PC-9 (cell line): Measurements from ENCODE around the gene CBX1. TPM values are rescaled to one million over a fixed set of nuclear protein-coding genes. Genes with fewer than 3 reads are reported as not detected.
A peak's percentile ranks its signal among the peaks of the same experiment; 100 is the strongest.

Source experiments
- BruUV-seq: library from RNA; stranded (reverse); fragments of 400-500 nt; replicated peaks from 2 replicates; lab custom pipeline; 2021; lab: Mats Ljungman, UMichigan
- CTCF ChIA-PET: fragments of 300-600 bp; sonication (Branson Sonifier 250); formaldehyde crosslinking; loops from one replicate; lab custom pipeline; 2022; ENCODE audit warnings: antibody characterized with exemption; lab: Charles Lee
- POLR2A ChIA-PET: fragments of 300-600 bp; sonication (Branson Sonifier 250); formaldehyde crosslinking; loops from one replicate; lab custom pipeline; 2022; ENCODE audit warnings: antibody characterized with exemption; ENCODE audit not compliant: unreplicated experiment; lab: Charles Lee
- DNase-seq, 2 experiments: peaks; one replicate each; pipeline versions ENCODE4 v3.0.0 to v3.0.0-alpha.2; 2015 to 2022; ENCODE audit warnings: mixed read lengths in 1 of 2
- H2AFZ ChIP-seq: fragments of 200-600 bp; sonication (generic); 2 replicates; pipeline ENCODE4 v1.8.1; 2017; ENCODE audit warnings: antibody characterized with exemption
- H3F3A ChIP-seq: fragments of 200-600 bp; sonication (generic); 2 replicates; pipeline ENCODE4 v1.8.1; 2017; ENCODE audit warnings: antibody characterized with exemption, mild to moderate bottlenecking, low read depth; ENCODE audit not compliant: insufficient read depth
- H3K27ac ChIP-seq: fragments of 200-600 bp; sonication (generic); 2 replicates; pipeline ENCODE4 v1.6.1; 2016; ENCODE audit warnings: mixed run types
- H3K27me3 ChIP-seq: fragments of 200-600 bp; sonication (generic); 2 replicates; pipeline ENCODE4 v1.6.1; 2016; ENCODE audit warnings: low read depth, mixed run types; ENCODE audit not compliant: insufficient read depth
- H3K36me3 ChIP-seq: fragments of 200-600 bp; sonication (generic); 2 replicates; pipeline ENCODE4 v1.6.1; 2016; ENCODE audit warnings: low read depth, mixed run types
- H3K4me1 ChIP-seq: fragments of 200-600 bp; sonication (generic); replicated peaks from 2 replicates; pipeline ENCODE4 v1.6.1; 2016; ENCODE audit warnings: mixed run types; ENCODE audit not compliant: insufficient read depth
- H3K4me2 ChIP-seq: fragments of 200-600 bp; sonication (generic); 2 replicates; pipeline ENCODE4 v1.6.1; 2017; ENCODE audit warnings: mixed run types
- H3K4me3 ChIP-seq: fragments of 200-600 bp; sonication (generic); 2 replicates; pipeline ENCODE4 v1.6.1; 2016; ENCODE audit warnings: mixed run types
- H3K79me2 ChIP-seq: fragments of 200-600 bp; sonication (generic); 2 replicates; pipeline ENCODE4 v1.6.1; 2017; ENCODE audit warnings: low read depth, mixed run types
- H3K9me2 ChIP-seq: fragments of 200-600 bp; sonication (generic); 2 replicates; pipeline ENCODE4 v1.8.1; 2017; ENCODE audit warnings: mild to moderate bottlenecking; ENCODE audit not compliant: insufficient read depth
- H3K9me3 ChIP-seq: fragments of 200-600 bp; sonication (generic); 2 replicates; pipeline ENCODE4 v1.8.1; 2016; ENCODE audit warnings: low read depth; ENCODE audit not compliant: insufficient read depth
- H4K20me1 ChIP-seq: fragments of 200-600 bp; sonication (generic); 2 replicates; pipeline ENCODE4 v1.8.1; 2017; ENCODE audit not compliant: insufficient read depth
- EZH2 ChIP-seq: fragments of 200-600 bp; sonication (generic); IDR thresholded peaks from 2 replicates; pipeline ENCODE4 v1.8.0; 2017; ENCODE audit warnings: antibody characterized with exemption, low read depth
- intact Hi-C: fragments of 100-400 bp; cut with micrococcal nuclease; formaldehyde crosslinking; loops from one replicate; pipeline ENCODE4 v1.10.0; 2022; ENCODE audit not compliant: unreplicated experiment
- total RNA-seq: library from RNA; stranded (reverse); gene quantifications from 2 replicates; pipeline ENCODE4 v1.2.3, GENCODE V29; 2021
- TF ChIP-seq, protein P1 (sequence below): fragments of 200-600 bp; sonication (generic); conservative IDR thresholded peaks from 2 replicates; pipeline ENCODE4 v1.6.1; 2017; ENCODE audit warnings: mixed run types, antibody characterized with exemption, mild to moderate bottlenecking, moderate library complexity

The CBX1 gene
- total RNA-seq, 1 experiment from 2014 or later = 93.9 TPM

DNA sequence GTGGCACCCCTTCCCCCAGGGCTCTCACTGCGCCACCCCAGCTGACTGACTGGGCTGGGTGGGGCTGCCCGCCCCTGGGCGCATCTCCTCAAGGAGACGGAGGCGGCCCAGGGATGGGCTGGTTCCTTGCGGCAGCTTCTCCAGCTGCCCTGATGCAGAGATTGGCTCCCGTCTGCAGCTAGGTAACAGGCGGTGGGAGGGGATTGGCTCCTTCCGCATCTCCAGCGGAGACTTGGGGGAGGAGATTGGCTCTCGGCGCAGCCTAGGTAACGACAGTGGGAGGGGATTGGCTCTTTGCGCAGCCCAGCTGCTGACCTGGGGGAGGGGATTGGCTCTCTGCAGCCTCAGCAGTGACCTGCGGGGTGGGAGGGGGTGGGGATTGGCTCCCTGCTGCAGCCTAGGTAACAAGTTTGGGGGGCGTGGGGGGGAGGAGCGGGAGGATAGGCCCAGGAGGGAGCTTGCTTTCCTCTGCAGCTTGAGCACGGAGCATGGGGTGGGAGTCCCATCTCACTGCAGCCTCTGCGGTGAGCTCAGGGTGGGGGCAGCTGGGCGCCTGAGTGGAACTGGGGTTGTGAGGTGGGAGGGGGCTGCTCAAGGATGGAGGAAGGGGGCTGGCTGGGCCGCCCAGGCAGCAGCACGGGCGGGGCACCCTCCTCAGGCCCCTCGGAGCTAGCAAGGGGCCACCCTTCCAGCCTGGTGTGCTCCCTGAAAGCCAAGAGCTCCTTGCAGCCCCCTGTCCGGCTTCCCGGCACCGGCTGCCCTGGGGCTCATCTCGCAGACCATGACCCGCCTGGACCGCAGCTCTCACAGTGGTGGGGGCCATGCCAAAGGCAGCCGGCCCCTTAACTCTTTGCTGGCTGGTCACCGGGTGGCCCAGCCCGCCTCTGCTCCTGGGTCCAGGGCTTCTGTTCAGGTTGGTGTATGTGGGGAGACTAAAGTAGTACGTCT is 46.8 kb downstream of the CBX1 start:
- Histone ChIP-seq H3K4me1 (peaks cover 57% of the 10 kb centered on the region), H4K20me1 (no peaks in the 10 kb centered on the region), H2AFZ (no peak overlapping the region), H3K27ac (peak overlapping the region; percentile 94; the same call in 1 of the 2 replicates), H3K36me3 (peaks cover 49% of the 10 kb centered on the region), H3K79me2 (peaks cover 57% of the 10 kb centered on the region), H3K27me3 (no peaks in the 10 kb centered on the region), H3K9me2 (no peaks in the 10 kb centered on the region), H3K9me3 (no peaks in the 10 kb centered on the region), H3K4me3 (no peak overlapping the region), H3F3A (peaks cover 14% of the 10 kb centered on the region; the same call in 1 of the 2 replicates), H3K4me2 (peak overlapping the region; percentile 43; the same call in 1 of the 2 replicates)
- DNase-seq = peak in 1 of 2 experiments; percentile 9
- BruUV-seq = no TSS peak
- TF ChIP-seq, protein P1, sequence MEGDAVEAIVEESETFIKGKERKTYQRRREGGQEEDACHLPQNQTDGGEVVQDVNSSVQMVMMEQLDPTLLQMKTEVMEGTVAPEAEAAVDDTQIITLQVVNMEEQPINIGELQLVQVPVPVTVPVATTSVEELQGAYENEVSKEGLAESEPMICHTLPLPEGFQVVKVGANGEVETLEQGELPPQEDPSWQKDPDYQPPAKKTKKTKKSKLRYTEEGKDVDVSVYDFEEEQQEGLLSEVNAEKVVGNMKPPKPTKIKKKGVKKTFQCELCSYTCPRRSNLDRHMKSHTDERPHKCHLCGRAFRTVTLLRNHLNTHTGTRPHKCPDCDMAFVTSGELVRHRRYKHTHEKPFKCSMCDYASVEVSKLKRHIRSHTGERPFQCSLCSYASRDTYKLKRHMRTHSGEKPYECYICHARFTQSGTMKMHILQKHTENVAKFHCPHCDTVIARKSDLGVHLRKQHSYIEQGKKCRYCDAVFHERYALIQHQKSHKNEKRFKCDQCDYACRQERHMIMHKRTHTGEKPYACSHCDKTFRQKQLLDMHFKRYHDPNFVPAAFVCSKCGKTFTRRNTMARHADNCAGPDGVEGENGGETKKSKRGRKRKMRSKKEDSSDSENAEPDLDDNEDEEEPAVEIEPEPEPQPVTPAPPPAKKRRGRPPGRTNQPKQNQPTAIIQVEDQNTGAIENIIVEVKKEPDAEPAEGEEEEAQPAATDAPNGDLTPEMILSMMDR = no peak
- TF ChIP-seq EZH2 = no peak
- POLR2A ChIA-PET = no interaction called here
- CTCF ChIA-PET = no interaction called here
- intact Hi-C loops = no loop called here

DNA sequence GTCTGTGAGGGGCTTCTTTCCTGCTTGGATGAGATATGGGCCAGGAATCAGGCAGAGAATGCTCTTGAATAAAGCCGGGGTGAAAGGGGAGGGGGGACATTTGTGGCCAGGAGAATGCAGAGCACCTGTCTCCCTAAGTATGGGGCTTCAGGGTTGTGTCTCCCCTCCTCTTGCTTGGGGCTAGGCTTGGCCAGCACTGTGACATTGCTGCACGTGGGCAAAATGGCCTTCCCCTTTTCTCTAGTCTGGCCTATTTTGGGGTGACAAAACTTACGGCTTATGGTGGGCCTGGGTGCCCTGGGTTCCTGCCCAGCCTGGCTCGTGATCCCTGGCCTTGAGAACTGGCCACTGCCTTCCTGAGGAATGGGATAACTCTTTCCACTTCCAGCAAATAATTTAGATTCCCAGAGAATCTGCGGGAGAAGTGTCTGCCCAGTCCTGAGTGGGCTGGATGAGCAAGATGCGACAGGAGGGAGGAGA is 47.5 kb downstream of the CBX1 start:
- peaks cover 18% of the 10 kb centered on the region for H3F3A ChIP-seq
- H2AFZ ChIP-seq = no peak overlapping the region
- DNase-seq = no peak
- POLR2A ChIA-PET = no interaction called here
- H4K20me1 ChIP-seq = no peaks in the 10 kb centered on the region
- H3K9me3 ChIP-seq = no peaks in the 10 kb centered on the region
- H3K79me2 ChIP-seq = peaks cover 65% of the 10 kb centered on the region
- no peak for TF ChIP-seq EZH2
- TF ChIP-seq, protein P1 = no peak
- peak overlapping the region; percentile 13; the same call in 1 of the 2 replicates for H3K27ac ChIP-seq
- H3K4me3 ChIP-seq = no peak overlapping the region
- H3K9me2 ChIP-seq = no peaks in the 10 kb centered on the region
- no TSS peak for BruUV-seq
- H3K4me1 ChIP-seq = peaks cover 58% of the 10 kb centered on the region
- H3K27me3 ChIP-seq = no peaks in the 10 kb centered on the region
- intact Hi-C loops = no loop called here
- CTCF ChIA-PET = no interaction called here
- peaks cover 43% of the 10 kb centered on the region for H3K36me3 ChIP-seq
- H3K4me2 ChIP-seq = 0 out of 2 replicates have a peak overlapping the region, but pooled peaks have one; percentile 87

DNA sequence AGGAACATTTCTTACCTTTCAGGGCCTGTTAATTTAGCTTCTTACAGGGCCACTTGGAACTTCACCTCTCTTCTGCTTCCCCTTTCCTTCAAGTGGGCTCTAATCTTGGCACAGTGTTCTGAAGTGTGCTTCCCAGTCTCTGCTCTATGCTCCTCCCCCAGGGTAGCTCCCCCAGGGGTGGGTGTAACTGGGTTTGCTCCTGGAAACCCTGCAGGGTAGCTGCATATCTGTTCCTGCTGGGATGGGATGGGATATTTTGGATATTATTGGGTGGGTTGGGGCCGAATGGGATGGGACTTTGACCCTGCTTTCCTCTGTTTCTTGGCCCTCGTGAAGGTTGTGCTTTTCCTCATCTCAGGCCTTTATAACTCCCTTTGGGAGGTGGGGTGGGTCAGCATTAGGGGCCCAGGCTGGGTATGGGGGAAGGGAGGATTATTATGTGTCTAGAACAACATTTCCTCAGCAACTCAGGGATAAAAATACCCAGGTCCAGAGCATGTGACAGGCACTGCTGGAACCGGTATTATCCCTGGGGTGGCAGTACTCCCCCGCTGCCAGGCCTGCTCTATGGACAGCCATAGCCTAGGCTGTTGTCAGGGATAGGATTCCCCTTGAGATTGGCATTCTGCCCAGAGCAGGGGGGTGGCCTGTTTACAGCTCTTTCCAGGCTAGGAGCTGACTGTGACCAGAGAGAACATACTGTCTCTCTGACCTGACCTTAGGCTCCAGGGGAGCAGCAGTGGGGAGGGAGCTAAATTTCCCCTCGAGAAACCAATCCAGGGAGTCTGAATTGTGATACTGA is 48.1 kb downstream of the CBX1 start:
- Histone ChIP-seq H3K9me3 (no peaks in the 10 kb centered on the region), H3K4me3 (no peak overlapping the region), H3F3A (peaks cover 20% of the 10 kb centered on the region), H3K4me1 (peaks cover 58% of the 10 kb centered on the region), H3K27me3 (no peaks in the 10 kb centered on the region), H3K4me2 (peak overlapping the region; percentile 87; the same call in 1 of the 2 replicates), H3K9me2 (no peaks in the 10 kb centered on the region), H3K79me2 (peaks cover 66% of the 10 kb centered on the region), H2AFZ (no peak overlapping the region), H3K36me3 (peaks cover 37% of the 10 kb centered on the region), H3K27ac (peak overlapping the region; percentile 13; the same call in 1 of the 2 replicates), H4K20me1 (no peaks in the 10 kb centered on the region)
- no TSS peak for BruUV-seq
- TF ChIP-seq EZH2 = no peak
- TF ChIP-seq, protein P1 = no peak
- POLR2A ChIA-PET = no interaction called here
- intact Hi-C loops = no loop called here
- peak in 1 of 2 experiments; percentile 12 for DNase-seq
- CTCF ChIA-PET = no interaction called here
